Bone marrow (tissue), 2 donors: ENCODE data around the gene EPHB4.
"Not testable (repeated sequence)": the region's sequence is repeated elsewhere in the genome, so short reads cannot be mapped to it uniquely, and the experiment has no call there.

ENCODE experiments used
- DNase-seq, 2 donors: peaks; one replicate each; lab custom pipeline; 2025; lab: John Stamatoyannopoulos, UW

EPHB4 gene

GRCh38 chr7:100827330-100828226 is at the start of gene EPHB4:
EPHB4 (minus strand) TSS chr7:100827523; CDS start chr7:100827030, 493 bp downstream.
- DNase-seq, result no peak

DNA sequence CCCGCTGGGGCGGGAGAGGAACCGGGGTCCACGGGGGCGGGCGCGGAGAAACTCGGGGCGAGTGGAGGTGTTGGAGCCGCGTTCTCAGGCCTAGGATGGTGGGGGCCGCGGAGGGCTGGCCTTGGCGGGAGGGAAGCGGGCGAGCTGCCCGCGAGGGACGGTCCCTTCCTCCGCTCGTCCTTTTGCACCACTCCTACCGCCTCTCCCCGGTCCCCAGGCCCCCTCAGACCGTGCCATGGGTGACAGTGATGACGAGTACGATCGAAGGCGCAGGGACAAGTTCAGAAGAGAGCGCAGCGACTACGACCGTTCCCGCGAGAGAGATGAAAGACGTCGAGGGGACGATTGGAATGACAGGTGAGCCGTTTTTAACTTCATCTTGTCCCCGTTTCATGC is 48.0 kb upstream of the EPHB4 start:
- no peak for DNase-seq

GRCh38 chr7:100874577-100875355 is 47.4 kb upstream of the EPHB4 start, which contains the start of gene SRRT:
SRRT (plus strand) TSS chr7:100875103; CDS start chr7:100875591, 488 bp downstream.
- peak; percentile 91 to 96 for DNase-seq

DNA sequence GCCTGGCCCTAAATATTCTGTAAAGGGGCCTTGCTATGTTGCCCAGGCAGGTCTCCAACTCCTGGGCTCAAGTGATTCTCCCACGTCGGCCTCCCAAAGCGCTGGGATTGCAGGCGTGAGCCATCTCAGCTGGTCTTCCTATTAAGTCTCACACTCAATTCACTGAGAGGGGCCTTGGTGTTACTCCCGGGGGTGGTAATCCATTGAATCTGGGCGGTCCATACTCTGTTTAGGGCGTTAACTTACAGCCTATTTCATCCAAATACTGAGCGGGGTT is 46.9 kb upstream of the EPHB4 start:
- DNase-seq, result no peak

- DNase-seq, result no peak
Observed at GRCh38 chr7:100873599-100874299, 46.4 kb upstream of the EPHB4 start.

GRCh38 chr7:100867776-100868485 is 40.6 kb upstream of the EPHB4 start:
- no peak for DNase-seq

GRCh38 chr7:100867040-100867775 is 39.9 kb upstream of the EPHB4 start, which contains the start of gene TRIP6:
TRIP6 (plus strand) TSS chr7:100867387; CDS start chr7:100867498, 111 bp downstream.
- DNase-seq, result peak; percentile 31 to 56

GRCh38 chr7:100866729-100867039 is 39.4 kb upstream of the EPHB4 start:
- DNase-seq, result no peak

DNA sequence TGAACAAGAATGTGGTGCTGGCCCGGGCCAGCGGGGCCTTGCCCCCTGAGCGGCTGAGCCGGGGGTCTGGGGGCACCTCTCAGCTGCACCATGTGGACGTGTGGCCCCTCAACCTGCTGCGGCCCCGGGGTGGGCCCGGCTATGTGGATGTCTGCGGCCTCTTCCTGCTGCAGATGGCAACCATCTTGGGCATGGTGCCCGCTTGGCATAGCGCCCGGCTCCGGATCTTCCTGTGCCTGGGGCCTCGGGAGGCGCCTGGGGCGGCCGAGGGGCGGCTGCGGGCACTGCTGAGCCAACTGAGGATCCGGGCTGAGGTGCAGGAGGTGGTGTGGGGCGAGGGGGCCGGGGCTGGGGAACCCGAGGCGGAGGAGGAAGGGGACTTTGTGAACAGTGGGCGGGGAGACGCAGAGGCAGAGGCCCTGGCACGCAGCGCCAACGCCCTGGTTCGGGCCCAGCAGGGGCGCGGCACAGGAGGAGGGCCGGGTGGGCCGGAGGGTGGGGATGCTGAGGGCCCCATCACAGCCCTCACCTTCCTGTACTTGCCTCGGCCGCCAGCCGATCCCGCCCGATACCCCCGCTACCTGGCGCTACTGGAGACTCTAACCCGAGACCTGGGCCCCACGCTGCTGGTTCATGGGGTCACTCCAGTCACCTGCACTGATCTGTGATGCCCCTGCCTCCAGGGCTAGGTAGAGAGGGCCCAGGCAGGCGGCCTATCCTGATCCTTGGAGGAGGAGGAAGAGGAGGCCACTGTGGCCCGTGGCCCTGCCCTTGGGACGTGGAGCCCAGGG is 38.8 kb upstream of the EPHB4 start:
- peak; percentile 28 to 56 for DNase-seq

DNA sequence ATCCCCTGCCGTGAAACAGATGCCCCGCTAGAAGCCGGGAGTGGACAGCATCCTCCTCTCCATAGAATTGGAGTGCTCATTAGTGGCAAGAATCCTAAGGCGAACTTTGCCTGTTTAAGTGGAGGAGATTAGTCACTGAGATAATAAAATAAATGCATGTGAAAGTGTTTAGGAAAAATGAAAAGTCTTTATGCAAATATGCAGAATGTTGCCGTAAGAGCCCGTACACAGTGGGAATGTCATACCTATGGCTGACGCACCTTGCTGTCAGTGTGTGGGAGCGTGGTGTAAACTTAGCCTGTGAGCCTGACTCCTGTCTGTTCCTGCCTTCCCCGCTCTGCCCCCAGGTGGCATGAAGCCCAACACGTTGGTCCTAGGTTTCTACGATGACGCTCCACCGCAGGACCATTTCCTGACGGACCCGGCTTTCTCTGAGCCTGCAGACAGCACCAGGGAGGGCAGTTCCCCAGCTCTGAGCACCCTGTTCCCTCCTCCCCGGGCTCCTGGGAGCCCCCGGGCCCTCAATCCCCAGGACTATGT is 38.1 kb upstream of the EPHB4 start:
- DNase-seq, result no peak

DNA sequence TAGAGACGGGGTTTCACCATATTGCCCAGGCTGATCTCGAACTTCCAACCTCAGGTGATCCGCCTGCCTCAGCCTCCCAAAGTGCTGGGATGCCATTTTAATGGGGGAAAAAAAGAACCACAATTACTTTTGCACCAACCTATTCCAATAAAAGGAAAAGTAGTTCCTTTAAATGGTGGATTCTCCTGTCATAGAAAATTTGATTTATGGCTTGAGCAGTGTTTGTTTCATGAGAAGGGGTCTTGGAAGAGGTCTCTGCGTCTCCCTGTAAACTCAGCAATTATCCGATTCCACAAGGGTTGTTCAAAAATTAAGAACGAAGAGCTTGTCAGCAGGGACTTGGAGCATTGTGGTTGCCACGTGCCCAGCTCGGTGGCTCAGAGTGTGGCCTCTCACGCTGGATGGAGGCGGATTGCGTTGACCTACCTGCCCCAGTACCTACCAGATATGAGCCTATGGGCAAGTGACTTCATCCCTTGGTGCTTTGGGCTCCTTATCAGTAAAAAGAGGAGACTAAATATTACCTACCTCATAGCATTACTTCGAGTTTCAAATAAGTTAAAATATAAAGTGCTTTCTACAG is 37.0 kb upstream of the EPHB4 start:
- no peak for DNase-seq

GRCh38 chr7:100863406-100863950 is 36.2 kb upstream of the EPHB4 start:
- DNase-seq, result no peak

GRCh38 chr7:100861616-100861985 is 34.3 kb upstream of the EPHB4 start:
- no peak for DNase-seq

- no peak for DNase-seq
Observed at GRCh38 chr7:100860702-100861615, 33.6 kb upstream of the EPHB4 start.

DNA sequence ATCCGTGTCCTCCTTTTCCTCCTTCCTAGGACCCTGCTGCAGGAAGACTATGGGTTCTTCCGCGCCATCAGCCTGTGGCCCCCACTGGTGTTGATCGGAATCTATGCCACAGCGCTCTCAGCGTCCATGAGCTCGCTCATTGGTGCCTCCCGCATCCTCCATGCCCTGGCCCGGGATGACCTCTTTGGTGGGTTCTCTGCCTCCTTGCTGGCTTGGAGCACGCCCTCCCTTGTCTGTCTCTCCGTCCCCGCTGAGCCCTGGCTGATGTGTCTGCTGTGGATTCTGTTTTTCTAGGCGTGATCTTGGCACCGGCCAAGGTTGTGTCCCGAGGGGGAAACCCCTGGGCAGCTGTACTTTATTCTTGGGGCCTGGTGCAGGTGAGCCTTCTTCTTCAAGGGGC is 32.5 kb upstream of the EPHB4 start:
- no peak for DNase-seq

GRCh38 chr7:100856871-100857282 is 29.6 kb upstream of the EPHB4 start:
- no peak for DNase-seq

DNA sequence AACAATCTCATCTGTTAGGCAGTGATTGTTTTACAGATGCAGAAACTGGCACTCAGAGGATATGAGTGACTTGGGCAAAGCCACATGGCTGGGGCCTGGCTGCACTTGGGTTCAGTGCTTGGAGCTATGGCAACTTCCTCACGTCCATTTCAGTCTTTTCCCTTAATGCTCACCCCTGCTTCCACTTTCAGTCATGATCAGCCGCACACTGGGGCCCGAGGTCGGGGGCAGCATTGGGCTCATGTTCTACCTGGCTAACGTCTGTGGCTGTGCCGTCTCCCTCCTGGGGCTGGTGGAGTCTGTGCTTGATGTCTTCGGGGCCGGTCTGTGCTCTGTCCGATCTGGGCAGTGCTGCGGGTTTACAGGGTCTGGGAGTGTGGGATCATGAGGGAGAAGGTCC is 28.2 kb upstream of the EPHB4 start:
- DNase-seq, result no peak

DNA sequence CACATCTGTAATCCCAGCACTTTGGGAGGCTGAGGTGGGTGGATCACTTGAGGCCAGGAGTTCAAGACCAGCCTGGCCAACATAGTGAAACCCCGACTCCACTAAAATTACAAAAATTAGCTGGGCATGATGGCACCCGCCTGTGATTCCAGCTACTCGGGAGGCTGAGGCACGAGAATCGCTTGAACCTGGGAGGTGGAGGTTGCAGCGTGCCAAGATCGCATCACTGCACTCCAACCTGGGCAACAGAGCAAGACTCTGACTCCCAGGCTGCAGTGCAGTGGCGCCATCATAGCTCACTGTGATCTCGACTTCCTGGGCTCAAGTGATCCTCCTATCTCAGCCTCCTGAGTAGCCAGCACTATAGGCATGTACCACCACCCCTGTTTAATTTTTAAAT is 27.6 kb upstream of the EPHB4 start:
- not testable (repeated sequence) for DNase-seq
